ENCODE measurements around the gene IFNGR2. TPM values are rescaled to one million over a fixed set of nuclear protein-coding genes. Genes with fewer than 3 reads are reported as not detected.

Gene IFNGR2
- total and polyA plus RNA-seq, 2 of the 13 experiments (the other 11 are each of a cell fraction or from before 2014, with no cell fraction given), result 61.3 to 117 TPM

DNA sequence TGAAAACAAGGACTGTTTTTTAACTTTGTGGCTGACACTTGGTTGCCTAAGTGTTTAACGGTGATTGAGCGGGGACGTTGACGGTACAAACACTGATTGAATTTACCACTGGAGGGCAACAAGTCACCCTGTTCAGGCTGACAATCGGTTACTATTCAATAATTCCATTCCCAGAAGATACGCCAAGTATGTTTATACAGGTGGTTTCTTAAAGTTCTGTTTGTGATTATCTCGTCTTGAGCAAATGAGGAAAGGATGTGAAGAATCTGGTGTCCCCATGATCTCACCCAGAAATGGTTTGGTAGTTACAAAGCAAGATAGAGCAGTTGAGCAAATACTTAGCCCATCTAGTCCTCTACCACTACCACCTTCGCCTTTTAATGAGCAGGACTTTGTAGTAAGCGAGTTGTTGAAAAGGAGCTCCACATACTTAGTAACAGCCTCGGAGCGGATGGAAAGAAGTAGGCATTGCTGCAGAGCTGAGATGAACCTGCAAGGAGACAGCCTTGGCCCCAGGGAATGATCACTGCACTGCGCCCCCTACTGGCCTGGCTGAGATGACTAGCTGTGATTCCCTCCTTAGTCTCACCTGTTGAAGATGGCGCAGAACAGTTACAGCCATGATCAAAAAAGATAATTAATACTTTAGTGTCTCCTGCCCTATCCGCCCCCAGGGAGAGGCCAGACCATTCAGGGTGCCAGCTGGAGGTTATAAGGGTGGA is 42.2 kb upstream of the IFNGR2 start (continued):
- TF ChIP-seq, protein P1, sequence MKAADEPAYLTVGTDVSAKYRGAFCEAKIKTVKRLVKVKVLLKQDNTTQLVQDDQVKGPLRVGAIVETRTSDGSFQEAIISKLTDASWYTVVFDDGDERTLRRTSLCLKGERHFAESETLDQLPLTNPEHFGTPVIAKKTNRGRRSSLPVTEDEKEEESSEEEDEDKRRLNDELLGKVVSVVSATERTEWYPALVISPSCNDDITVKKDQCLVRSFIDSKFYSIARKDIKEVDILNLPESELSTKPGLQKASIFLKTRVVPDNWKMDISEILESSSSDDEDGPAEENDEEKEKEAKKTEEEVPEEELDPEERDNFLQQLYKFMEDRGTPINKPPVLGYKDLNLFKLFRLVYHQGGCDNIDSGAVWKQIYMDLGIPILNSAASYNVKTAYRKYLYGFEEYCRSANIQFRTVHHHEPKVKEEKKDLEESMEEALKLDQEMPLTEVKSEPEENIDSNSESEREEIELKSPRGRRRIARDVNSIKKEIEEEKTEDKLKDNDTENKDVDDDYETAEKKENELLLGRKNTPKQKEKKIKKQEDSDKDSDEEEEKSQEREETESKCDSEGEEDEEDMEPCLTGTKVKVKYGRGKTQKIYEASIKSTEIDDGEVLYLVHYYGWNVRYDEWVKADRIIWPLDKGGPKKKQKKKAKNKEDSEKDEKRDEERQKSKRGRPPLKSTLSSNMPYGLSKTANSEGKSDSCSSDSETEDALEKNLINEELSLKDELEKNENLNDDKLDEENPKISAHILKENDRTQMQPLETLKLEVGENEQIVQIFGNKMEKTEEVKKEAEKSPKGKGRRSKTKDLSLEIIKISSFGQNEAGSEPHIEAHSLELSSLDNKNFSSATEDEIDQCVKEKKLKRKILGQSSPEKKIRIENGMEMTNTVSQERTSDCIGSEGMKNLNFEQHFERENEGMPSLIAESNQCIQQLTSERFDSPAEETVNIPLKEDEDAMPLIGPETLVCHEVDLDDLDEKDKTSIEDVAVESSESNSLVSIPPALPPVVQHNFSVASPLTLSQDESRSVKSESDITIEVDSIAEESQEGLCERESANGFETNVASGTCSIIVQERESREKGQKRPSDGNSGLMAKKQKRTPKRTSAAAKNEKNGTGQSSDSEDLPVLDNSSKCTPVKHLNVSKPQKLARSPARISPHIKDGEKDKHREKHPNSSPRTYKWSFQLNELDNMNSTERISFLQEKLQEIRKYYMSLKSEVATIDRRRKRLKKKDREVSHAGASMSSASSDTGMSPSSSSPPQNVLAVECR (CRISPR knock-in tag; IDR thresholded peaks at IDR 0.05; ENCODE audit: borderline replicate concordance), result no peak; the same call in 1 of the 2 replicates
- TF ChIP-seq SMARCE1 (IDR thresholded peaks at IDR 0.05; ENCODE audit: borderline replicate concordance), result no peak
- no peak for TF ChIP-seq ZNF660 (CRISPR knock-in tag; IDR thresholded peaks at IDR 0.05; ENCODE audit: borderline replicate concordance, low read depth)
- TF ChIP-seq, protein P2, sequence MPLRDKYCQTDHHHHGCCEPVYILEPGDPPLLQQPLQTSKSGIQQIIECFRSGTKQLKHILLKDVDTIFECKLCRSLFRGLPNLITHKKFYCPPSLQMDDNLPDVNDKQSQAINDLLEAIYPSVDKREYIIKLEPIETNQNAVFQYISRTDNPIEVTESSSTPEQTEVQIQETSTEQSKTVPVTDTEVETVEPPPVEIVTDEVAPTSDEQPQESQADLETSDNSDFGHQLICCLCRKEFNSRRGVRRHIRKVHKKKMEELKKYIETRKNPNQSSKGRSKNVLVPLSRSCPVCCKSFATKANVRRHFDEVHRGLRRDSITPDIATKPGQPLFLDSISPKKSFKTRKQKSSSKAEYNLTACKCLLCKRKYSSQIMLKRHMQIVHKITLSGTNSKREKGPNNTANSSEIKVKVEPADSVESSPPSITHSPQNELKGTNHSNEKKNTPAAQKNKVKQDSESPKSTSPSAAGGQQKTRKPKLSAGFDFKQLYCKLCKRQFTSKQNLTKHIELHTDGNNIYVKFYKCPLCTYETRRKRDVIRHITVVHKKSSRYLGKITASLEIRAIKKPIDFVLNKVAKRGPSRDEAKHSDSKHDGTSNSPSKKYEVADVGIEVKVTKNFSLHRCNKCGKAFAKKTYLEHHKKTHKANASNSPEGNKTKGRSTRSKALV (CRISPR knock-in tag; IDR thresholded peaks at IDR 0.05), result no peak
- TF ChIP-seq CEBPB (IDR thresholded peaks at IDR 0.05; ENCODE audit: borderline replicate concordance, low read depth, low read length), result no peak
- peak; percentile 73 for TF ChIP-seq STAG1 (CRISPR knock-in tag; IDR thresholded peaks at IDR 0.05)
- TF ChIP-seq SP4 (CRISPR knock-in tag; IDR thresholded peaks at IDR 0.05), result no peak
- TF ChIP-seq, protein P3, sequence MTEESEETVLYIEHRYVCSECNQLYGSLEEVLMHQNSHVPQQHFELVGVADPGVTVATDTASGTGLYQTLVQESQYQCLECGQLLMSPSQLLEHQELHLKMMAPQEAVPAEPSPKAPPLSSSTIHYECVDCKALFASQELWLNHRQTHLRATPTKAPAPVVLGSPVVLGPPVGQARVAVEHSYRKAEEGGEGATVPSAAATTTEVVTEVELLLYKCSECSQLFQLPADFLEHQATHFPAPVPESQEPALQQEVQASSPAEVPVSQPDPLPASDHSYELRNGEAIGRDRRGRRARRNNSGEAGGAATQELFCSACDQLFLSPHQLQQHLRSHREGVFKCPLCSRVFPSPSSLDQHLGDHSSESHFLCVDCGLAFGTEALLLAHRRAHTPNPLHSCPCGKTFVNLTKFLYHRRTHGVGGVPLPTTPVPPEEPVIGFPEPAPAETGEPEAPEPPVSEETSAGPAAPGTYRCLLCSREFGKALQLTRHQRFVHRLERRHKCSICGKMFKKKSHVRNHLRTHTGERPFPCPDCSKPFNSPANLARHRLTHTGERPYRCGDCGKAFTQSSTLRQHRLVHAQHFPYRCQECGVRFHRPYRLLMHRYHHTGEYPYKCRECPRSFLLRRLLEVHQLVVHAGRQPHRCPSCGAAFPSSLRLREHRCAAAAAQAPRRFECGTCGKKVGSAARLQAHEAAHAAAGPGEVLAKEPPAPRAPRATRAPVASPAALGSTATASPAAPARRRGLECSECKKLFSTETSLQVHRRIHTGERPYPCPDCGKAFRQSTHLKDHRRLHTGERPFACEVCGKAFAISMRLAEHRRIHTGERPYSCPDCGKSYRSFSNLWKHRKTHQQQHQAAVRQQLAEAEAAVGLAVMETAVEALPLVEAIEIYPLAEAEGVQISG (CRISPR knock-in tag; IDR thresholded peaks at IDR 0.05), result peak; percentile 43; the same call in 1 of the 2 replicates
- no peak for TF ChIP-seq ZNF282 (IDR thresholded peaks at IDR 0.05; ENCODE audit: partially characterized antibody)
- TF ChIP-seq, protein P4, sequence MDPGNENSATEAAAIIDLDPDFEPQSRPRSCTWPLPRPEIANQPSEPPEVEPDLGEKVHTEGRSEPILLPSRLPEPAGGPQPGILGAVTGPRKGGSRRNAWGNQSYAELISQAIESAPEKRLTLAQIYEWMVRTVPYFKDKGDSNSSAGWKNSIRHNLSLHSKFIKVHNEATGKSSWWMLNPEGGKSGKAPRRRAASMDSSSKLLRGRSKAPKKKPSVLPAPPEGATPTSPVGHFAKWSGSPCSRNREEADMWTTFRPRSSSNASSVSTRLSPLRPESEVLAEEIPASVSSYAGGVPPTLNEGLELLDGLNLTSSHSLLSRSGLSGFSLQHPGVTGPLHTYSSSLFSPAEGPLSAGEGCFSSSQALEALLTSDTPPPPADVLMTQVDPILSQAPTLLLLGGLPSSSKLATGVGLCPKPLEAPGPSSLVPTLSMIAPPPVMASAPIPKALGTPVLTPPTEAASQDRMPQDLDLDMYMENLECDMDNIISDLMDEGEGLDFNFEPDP (CRISPR knock-in tag; conservative IDR thresholded peaks at IDR 0.05), result no peak
- TF ChIP-seq, protein P5, sequence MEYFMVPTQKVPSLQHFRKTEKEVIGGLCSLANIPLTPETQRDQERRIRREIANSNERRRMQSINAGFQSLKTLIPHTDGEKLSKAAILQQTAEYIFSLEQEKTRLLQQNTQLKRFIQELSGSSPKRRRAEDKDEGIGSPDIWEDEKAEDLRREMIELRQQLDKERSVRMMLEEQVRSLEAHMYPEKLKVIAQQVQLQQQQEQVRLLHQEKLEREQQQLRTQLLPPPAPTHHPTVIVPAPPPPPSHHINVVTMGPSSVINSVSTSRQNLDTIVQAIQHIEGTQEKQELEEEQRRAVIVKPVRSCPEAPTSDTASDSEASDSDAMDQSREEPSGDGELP (IDR thresholded peaks at IDR 0.05; ENCODE audit: borderline replicate concordance, low read depth), result peak; percentile 34; the same call in 1 of the 2 replicates
- peak; percentile 53 for TF ChIP-seq ZMYM4 (CRISPR knock-in tag; IDR thresholded peaks at IDR 0.05)
- no peak for TF ChIP-seq RFX1 (IDR thresholded peaks at IDR 0.05)
- 0 out of 2 replicates have a peak, but pooled peaks have one; percentile 40 for TF ChIP-seq KAT7 (CRISPR knock-in tag; IDR thresholded peaks at IDR 0.05; ENCODE audit: borderline replicate concordance)
- no peak for TF ChIP-seq HOXA5 (CRISPR knock-in tag; IDR thresholded peaks at IDR 0.05)
- TF ChIP-seq, protein P6, sequence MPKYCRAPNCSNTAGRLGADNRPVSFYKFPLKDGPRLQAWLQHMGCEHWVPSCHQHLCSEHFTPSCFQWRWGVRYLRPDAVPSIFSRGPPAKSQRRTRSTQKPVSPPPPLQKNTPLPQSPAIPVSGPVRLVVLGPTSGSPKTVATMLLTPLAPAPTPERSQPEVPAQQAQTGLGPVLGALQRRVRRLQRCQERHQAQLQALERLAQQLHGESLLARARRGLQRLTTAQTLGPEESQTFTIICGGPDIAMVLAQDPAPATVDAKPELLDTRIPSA (CRISPR knock-in tag; IDR thresholded peaks at IDR 0.05; ENCODE audit: borderline replicate concordance), result no peak
- no peak for TF ChIP-seq RBAK (CRISPR knock-in tag; IDR thresholded peaks at IDR 0.05)

All from HepG2 (cell line).